Suppressor macrophage treated with lipopolysaccharide for 1 hour (primary cell): ENCODE data around the gene MAGEA2.
"Not testable (repeated sequence)": the region's sequence is repeated elsewhere in the genome, so short reads cannot be mapped to it uniquely, and the experiment has no call there.

Experiments
- DNase-seq, 3 donors: peaks; one replicate each; pipeline ENCODE4 v3.0.0-alpha.2; 2020 to 2022

MAGEA2 gene

GRCh38 chrX:152706500-152706899 lies 47.1 kb downstream of the MAGEA2 start:
- not testable (repeated sequence) for DNase-seq

- DNase-seq: not testable (repeated sequence)
Observed at GRCh38 chrX:152700390-152700789, 53.3 kb downstream of the MAGEA2 start.
